Smooth muscle cell (in vitro differentiated cells): ENCODE measurements around the gene VPS33A. TPM values are rescaled to one million over a fixed set of nuclear protein-coding genes. Genes with fewer than 3 reads are reported as not detected.

Experiments used
- DNase-seq: peaks from one replicate; lab custom pipeline; 2025; ENCODE audit not compliant: unreplicated experiment; lab: John Stamatoyannopoulos, UW
- H2AFZ ChIP-seq: fragments of 200-600 bp; sonication (generic); 2 replicates; pipeline ENCODE4 v1.6.0; 2016; ENCODE audit warnings: antibody characterized with exemption, low read depth, mild to moderate bottlenecking
- H3F3A ChIP-seq: fragments of 200-600 bp; sonication (generic); 2 replicates; pipeline ENCODE4 v1.6.0; 2017; ENCODE audit warnings: antibody characterized with exemption, low read depth
- H3K27ac ChIP-seq: fragments of 200-600 bp; sonication (generic); 2 replicates; pipeline ENCODE4 v1.5.1; 2016; ENCODE audit warnings: low read depth, mild to moderate bottlenecking
- H3K27me3 ChIP-seq: fragments of 200-600 bp; sonication (generic); 2 replicates; pipeline ENCODE4 v1.6.1; 2016; ENCODE audit warnings: low read depth, mild to moderate bottlenecking
- H3K36me3 ChIP-seq: fragments of 200-600 bp; sonication (generic); 2 replicates; pipeline ENCODE4 v1.5.1; 2016; ENCODE audit warnings: low read depth
- H3K4me1 ChIP-seq: fragments of 200-600 bp; sonication (generic); 2 replicates; pipeline ENCODE4 v1.5.1; 2016; ENCODE audit warnings: low read depth
- H3K4me2 ChIP-seq: fragments of 200-600 bp; sonication (generic); 2 replicates; pipeline ENCODE4 v1.6.0; 2016; ENCODE audit warnings: mild to moderate bottlenecking
- H3K4me3 ChIP-seq: fragments of 200-600 bp; sonication (generic); 2 replicates; pipeline ENCODE4 v1.5.1; 2016; ENCODE audit warnings: mild to moderate bottlenecking
- H3K79me2 ChIP-seq: fragments of 200-600 bp; sonication (generic); 2 replicates; pipeline ENCODE4 v1.6.0; 2016; ENCODE audit warnings: low read depth, mild to moderate bottlenecking
- H3K9ac ChIP-seq: fragments of 200-600 bp; sonication (generic); 2 replicates; pipeline ENCODE4 v1.6.0; 2016; ENCODE audit warnings: low read depth
- H3K9me3 ChIP-seq: fragments of 200-600 bp; sonication (generic); replicated peaks from 2 replicates; pipeline ENCODE4 v1.5.1; 2016; ENCODE audit warnings: low read depth
- H4K20me1 ChIP-seq: fragments of 200-600 bp; sonication (generic); 2 replicates; pipeline ENCODE4 v1.6.0; 2016; ENCODE audit warnings: low read depth
- WGBS: methylation state at CpG from one replicate; pipeline ENCODE4 v1.1.7; 2016; ENCODE audit warnings: low lambda C conversion rate; 5-methylcytosine and 5-hydroxymethylcytosine counted together
- polyA plus RNA-seq: library from polyadenylated mRNA; unstranded; fragments of >200 nt; fragmentation: Nextera tagmentation; extraction: Ambion mirVana; gene quantifications from 2 replicates; pipeline ENCODE4 v1.2.1, GENCODE V29; 2016
- total RNA-seq: library from RNA; depleted of rRNA; stranded (reverse); fragments of >200 nt; gene quantifications from 2 replicates; pipeline ENCODE4 v1.2.3, GENCODE V29; 2014
- TF ChIP-seq, protein P1 (sequence below): fragments of 200-600 bp; sonication (generic); IDR thresholded peaks from 2 replicates; pipeline ENCODE4 v1.5.1; 2017; ENCODE audit warnings: borderline replicate concordance, mild to moderate bottlenecking, antibody characterized with exemption; ENCODE audit not compliant: insufficient read depth, poor library complexity, severe bottlenecking

Gene VPS33A
- total and polyA plus RNA-seq, 2 experiments from 2014 or later = 16.9 to 23.5 TPM

DNA sequence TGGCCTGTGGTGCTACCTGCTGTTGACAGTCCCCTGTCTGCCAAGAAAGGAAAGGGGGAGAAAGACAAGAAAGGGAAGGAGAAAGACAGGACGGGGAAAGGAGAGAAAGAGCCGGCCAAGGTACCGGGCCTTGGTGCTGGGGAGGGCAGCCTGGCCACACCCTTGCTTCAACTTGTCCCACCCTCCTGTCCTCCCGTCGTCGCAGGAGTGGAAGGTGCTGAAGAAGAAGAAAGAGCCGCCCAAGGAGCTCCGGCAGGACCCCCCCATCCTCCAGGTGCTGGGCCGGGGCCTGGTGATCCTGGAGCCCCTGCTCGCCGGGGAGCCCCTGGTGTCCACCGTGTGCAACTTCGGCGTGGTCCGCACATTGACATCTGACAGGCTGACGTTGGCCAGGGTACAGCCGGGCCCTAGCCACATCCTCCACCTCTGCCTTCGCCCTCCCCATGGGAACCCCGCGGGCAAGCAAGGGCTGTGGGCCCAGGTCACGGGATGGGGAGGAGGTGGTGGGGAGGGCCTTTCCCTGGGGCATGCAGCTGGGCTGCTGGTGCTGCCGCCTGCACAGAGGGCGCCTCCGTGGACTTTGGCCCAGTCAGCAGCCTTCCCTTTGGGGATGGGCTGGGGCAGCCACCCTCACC, 65.6 kb downstream of the VPS33A start:
- no peaks in the 10 kb centered on the region for H4K20me1 ChIP-seq
- TF ChIP-seq, protein P1, sequence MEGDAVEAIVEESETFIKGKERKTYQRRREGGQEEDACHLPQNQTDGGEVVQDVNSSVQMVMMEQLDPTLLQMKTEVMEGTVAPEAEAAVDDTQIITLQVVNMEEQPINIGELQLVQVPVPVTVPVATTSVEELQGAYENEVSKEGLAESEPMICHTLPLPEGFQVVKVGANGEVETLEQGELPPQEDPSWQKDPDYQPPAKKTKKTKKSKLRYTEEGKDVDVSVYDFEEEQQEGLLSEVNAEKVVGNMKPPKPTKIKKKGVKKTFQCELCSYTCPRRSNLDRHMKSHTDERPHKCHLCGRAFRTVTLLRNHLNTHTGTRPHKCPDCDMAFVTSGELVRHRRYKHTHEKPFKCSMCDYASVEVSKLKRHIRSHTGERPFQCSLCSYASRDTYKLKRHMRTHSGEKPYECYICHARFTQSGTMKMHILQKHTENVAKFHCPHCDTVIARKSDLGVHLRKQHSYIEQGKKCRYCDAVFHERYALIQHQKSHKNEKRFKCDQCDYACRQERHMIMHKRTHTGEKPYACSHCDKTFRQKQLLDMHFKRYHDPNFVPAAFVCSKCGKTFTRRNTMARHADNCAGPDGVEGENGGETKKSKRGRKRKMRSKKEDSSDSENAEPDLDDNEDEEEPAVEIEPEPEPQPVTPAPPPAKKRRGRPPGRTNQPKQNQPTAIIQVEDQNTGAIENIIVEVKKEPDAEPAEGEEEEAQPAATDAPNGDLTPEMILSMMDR = peak; percentile 3
- H3K27me3 ChIP-seq = peaks cover 33% of the 10 kb centered on the region
- H3K36me3 ChIP-seq = no peaks in the 10 kb centered on the region
- H3K4me3 ChIP-seq = no peak overlapping the region
- no peak overlapping the region for H3K27ac ChIP-seq
- H3F3A ChIP-seq = no peaks in the 10 kb centered on the region
- H2AFZ ChIP-seq = no peak overlapping the region
- no peaks in the 10 kb centered on the region for H3K79me2 ChIP-seq
- H3K4me1 ChIP-seq = no peaks in the 10 kb centered on the region
- H3K9me3 ChIP-seq = no peaks in the 10 kb centered on the region
- no peak overlapping the region for H3K4me2 ChIP-seq
- DNase-seq = no peak
- WGBS = 85% methylated on average over 20 of the region's 24 CpGs
- no peak overlapping the region for H3K9ac ChIP-seq

DNA sequence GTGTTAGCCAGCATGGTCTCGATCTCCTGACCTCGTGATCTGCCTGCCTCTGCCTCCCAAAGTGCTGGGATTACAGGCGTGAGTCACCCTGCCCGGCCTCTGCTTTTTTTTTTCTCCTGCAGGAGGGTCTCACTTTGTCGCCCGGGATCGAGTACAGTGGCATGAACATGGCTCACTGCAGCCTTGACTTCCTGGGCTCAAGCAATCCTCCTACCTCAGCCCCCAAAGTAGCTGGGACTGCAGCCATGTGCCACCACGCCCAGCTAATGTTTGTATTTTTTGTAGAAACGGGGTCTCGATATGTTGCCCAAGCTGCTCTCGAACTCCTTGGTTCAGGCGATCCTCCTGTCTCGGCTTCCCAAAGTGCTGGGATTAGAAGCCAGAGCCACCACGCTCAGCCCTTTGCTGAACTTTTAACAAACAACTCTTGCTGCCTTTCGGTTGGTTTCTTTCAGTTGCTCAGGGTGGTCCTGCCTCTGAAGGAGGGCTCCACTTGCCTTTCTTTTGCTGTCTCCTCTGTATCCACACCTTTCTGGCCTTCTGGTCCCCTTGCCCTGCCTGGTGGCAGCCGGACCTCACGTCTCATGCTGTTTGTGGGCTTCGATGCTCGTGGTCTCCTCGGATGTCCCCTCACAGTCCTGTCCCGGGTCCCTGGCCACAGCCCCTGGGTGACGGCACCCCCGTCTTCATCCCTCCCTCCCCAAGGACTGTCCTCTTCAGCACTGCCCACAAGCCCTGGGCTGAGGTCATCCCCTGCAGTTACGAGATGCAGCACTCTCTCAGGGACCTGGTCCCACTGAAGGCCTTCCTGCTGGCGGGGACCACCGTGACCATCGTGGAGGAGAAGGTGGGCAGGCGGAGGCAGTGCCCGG, 66.6 kb downstream of the VPS33A start:
- Histone ChIP-seq H3K9ac (no peak overlapping the region), H3F3A (no peaks in the 10 kb centered on the region), H3K4me1 (no peaks in the 10 kb centered on the region), H3K4me2 (no peak overlapping the region), H3K4me3 (no peak overlapping the region), H3K79me2 (no peaks in the 10 kb centered on the region), H3K27ac (no peak overlapping the region), H3K9me3 (no peaks in the 10 kb centered on the region), H4K20me1 (no peaks in the 10 kb centered on the region), H3K36me3 (no peaks in the 10 kb centered on the region), H2AFZ (no peak overlapping the region), H3K27me3 (peaks cover 24% of the 10 kb centered on the region)
- WGBS = 93% methylated on average over 28 of the region's 29 CpGs
- TF ChIP-seq, protein P1 = no peak
- DNase-seq = no peak

DNA sequence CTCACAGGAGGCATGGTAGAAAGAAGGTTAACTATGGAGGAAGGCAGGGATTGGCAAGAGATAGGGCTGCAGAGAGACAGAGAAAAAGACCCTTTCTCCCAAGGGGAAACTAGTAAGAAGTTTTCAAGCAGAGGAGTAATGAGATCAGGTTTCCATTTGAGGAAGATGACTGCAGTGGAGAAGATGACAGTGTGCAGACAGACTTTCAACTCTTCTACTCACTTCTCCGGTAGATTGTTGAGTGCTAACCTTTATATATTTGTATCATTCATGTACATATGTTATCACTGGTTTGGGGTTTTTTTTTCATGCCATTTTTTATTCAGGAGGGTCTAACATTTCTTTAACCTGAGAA, 68.7 kb downstream of the VPS33A start:
- 81% methylated on average over 1 of the region's 1 CpG for WGBS
- Histone ChIP-seq H2AFZ (no peak overlapping the region), H3K36me3 (no peaks in the 10 kb centered on the region), H3K27me3 (peaks cover 4% of the 10 kb centered on the region), H3K27ac (no peak overlapping the region), H3K4me1 (no peaks in the 10 kb centered on the region), H3F3A (no peaks in the 10 kb centered on the region), H3K9me3 (no peaks in the 10 kb centered on the region), H3K4me3 (no peak overlapping the region), H3K4me2 (no peak overlapping the region), H3K79me2 (no peaks in the 10 kb centered on the region), H4K20me1 (no peaks in the 10 kb centered on the region), H3K9ac (no peak overlapping the region)
- no peak for DNase-seq
- TF ChIP-seq, protein P1 = no peak

DNA sequence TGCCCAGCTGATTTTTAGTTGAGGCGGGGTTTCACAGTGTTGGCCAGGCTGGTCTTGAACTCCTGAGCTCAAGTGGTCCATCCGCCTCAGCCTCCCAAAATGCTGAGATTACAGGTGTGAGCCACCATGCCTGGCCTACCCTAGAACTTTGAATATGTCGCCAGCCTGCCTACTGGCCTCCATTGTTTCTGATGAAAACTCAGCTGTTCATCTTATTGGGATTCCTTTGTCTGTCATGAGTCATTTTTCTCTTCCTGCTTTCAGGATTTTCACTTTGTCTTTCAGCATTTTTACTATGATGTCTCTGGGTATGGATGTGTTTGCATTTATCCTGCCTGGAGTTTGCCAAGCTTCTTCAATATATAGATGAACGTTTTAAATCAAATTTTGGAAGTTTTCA, 70.9 kb downstream of the VPS33A start:
- H3F3A ChIP-seq = no peaks in the 10 kb centered on the region
- no peak overlapping the region for H2AFZ ChIP-seq
- H3K27me3 ChIP-seq = no peaks in the 10 kb centered on the region
- no peak for DNase-seq
- H3K9ac ChIP-seq = no peak overlapping the region
- no peaks in the 10 kb centered on the region for H3K4me1 ChIP-seq
- H3K27ac ChIP-seq = no peak overlapping the region
- WGBS = 93% methylated on average over 4 of the region's 4 CpGs
- H3K4me2 ChIP-seq = no peak overlapping the region
- H4K20me1 ChIP-seq = no peaks in the 10 kb centered on the region
- TF ChIP-seq, protein P1 = no peak
- no peak overlapping the region for H3K4me3 ChIP-seq
- H3K79me2 ChIP-seq = no peaks in the 10 kb centered on the region
- H3K9me3 ChIP-seq = no peaks in the 10 kb centered on the region
- H3K36me3 ChIP-seq = no peaks in the 10 kb centered on the region
